ENCODE measurements around the gene NUTF2.

DNA sequence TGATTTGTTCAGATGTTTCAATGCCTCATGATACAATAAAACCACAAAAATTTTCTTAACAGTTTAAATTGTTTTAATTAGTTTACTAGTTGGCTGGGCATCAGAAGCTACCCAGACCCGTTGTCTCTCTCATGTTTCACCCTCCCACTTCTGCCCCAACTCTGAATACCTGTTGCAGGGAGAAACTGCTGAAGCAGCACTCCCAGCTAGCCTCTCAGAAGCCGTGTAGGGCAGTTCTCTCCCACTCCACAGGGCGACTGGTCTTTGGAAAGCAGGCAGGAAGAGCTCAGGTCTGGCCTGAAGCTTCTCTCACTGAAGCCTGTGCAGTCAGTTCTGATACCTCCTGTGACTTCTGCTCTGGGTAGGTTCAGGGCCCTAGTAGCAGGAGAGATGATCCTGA, 24.5 kb downstream of the NUTF2 start:
- TF ChIP-seq CTCF (IDR thresholded peaks at IDR 0.05 in 2 of 3, conservative IDR thresholded peaks at IDR 0.05 in 1 of 3; ENCODE audit: control insufficient read depth in 2 of 3, extremely low read depth in 1 of 3, insufficient read depth in 1 of 3, low read depth in 3 of 3, low read length in 3 of 3) (no peak), GATAD2B (conservative IDR thresholded peaks at IDR 0.05; ENCODE audit: low read depth) (no peak), RBBP5 (conservative IDR thresholded peaks at IDR 0.05) (no peak), POLR2AphosphoS5 (IDR thresholded peaks at IDR 0.05; ENCODE audit: low read length) (no peak), GABPA (IDR thresholded peaks at IDR 0.05; ENCODE audit: low read depth) (no peak), EZH2 (IDR thresholded peaks at IDR 0.05; ENCODE audit: borderline replicate concordance, control insufficient read depth, low read depth, low read length) (no peak)
- TF ChIP-seq, protein P1, sequence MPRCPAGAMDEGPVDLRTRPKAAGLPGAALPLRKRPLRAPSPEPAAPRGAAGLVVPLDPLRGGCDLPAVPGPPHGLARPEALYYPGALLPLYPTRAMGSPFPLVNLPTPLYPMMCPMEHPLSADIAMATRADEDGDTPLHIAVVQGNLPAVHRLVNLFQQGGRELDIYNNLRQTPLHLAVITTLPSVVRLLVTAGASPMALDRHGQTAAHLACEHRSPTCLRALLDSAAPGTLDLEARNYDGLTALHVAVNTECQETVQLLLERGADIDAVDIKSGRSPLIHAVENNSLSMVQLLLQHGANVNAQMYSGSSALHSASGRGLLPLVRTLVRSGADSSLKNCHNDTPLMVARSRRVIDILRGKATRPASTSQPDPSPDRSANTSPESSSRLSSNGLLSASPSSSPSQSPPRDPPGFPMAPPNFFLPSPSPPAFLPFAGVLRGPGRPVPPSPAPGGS (IDR thresholded peaks at IDR 0.05; ENCODE audit: borderline replicate concordance, insufficient read depth, low read depth, low read length, poor library complexity, severe bottlenecking): no peak

All from GM12878 (cell line).